Adrenal gland (tissue), 5 donors: ENCODE data around the gene MDM2.
"Not testable (repeated sequence)": the region's sequence is repeated elsewhere in the genome, so short reads cannot be mapped to it uniquely, and the experiment has no call there.

Experiments used
- CTCF ChIP-seq, 6 experiments: fragments of 450-650 bp in 4 of 6; fragments of 200-600 bp in 2 of 6; sonication (generic) in 1 of 6; IDR thresholded peaks; 1 replicate in 5 of 6; 2 replicates in 1 of 6; pipeline versions ENCODE4 v1.5.1 to v1.8.0; 2016 to 2021; ENCODE audit warnings: antibody characterized with exemption in 6 of 6, mild to moderate bottlenecking in 2 of 6, moderate library complexity in 1 of 6
- POLR2A ChIP-seq, 2 donors: fragments of 450-650 bp; IDR thresholded peaks; one replicate each; pipeline ENCODE4 v1.6.1; 2017; ENCODE audit warnings: antibody characterized with exemption in 2 of 2, mild to moderate bottlenecking in 2 of 2, moderate library complexity in 1 of 2
- donor health status: DM: no; HTN: no; CAD: no.

GRCh38 chr12:68819481-68819880, 11.5 kb downstream of the MDM2 start:
- not testable (repeated sequence) for TF ChIP-seq POLR2A, CTCF (IDR thresholded peaks at IDR 0.05)
